WTC11 (cell line): ENCODE measurements around the gene ACAD8. TPM values are rescaled to one million over a fixed set of nuclear protein-coding genes. Genes with fewer than 3 reads are reported as not detected.

ENCODE experiments used
- ATAC-seq: fragments of 200-7000 bp; cut with Tn5 transposase; 2 replicates; pipeline ENCODE4 v1.10.0; 2021; ENCODE audit warnings: mild to moderate bottlenecking, moderate library complexity
- CTCF ChIA-PET: fragments of 300-600 bp; sonication (Branson Sonifier 250); formaldehyde crosslinking; loops from one replicate; lab custom pipeline; 2021; ENCODE audit warnings: antibody characterized with exemption; lab: Charles Lee
- POLR2A ChIA-PET: fragments of 350-600 bp; sonication (Branson Sonifier 250); formaldehyde crosslinking; loops from one replicate; lab custom pipeline; 2021; ENCODE audit warnings: antibody characterized with exemption; lab: Charles Lee
- DNase-seq: peaks from one replicate; pipeline ENCODE4 v3.0.0; 2021; ENCODE audit warnings: low spot score
- H3K27ac Mint-ChIP-seq: 2 replicates; pipeline ENCODE4 v1.8.0; 2021; ENCODE audit warnings: mixed read lengths
- H3K27me3 Mint-ChIP-seq: 2 replicates; pipeline ENCODE4 v1.8.0; 2021; ENCODE audit warnings: low read depth, mild to moderate bottlenecking, moderate library complexity, mixed read lengths
- H3K36me3 Mint-ChIP-seq: 2 replicates; pipeline ENCODE4 v1.8.0; 2021; ENCODE audit warnings: mixed read lengths
- H3K4me1 Mint-ChIP-seq: 2 replicates; pipeline ENCODE4 v1.8.0; 2022; ENCODE audit warnings: mixed read lengths
- H3K4me3 Mint-ChIP-seq: 2 replicates; pipeline ENCODE4 v1.8.0; 2021; ENCODE audit warnings: mild to moderate bottlenecking, moderate library complexity, mixed read lengths
- H3K9me3 Mint-ChIP-seq: 2 replicates; pipeline ENCODE4 v1.8.0; 2021; ENCODE audit warnings: mixed read lengths
- CBFB ChIP-seq: sonication (generic); formaldehyde crosslinking; IDR thresholded peaks from 2 replicates; pipeline ENCODE4 v1.8.1; 2022; ENCODE audit warnings: mild to moderate bottlenecking, low read depth, missing genetic modification reagents
- CREB1 ChIP-seq: sonication (generic); formaldehyde crosslinking; IDR thresholded peaks from 2 replicates; pipeline ENCODE4 v1.8.0; 2023; ENCODE audit warnings: mild to moderate bottlenecking, missing genetic modification reagents
- CREM ChIP-seq: sonication (generic); formaldehyde crosslinking; IDR thresholded peaks from 2 replicates; pipeline ENCODE4 v1.8.1; 2022; ENCODE audit warnings: mild to moderate bottlenecking, missing genetic modification reagents, moderate library complexity
- ESRRA ChIP-seq: sonication (generic); formaldehyde crosslinking; IDR thresholded peaks from 2 replicates; pipeline ENCODE4 v1.8.1; 2022; ENCODE audit warnings: mild to moderate bottlenecking, missing genetic modification reagents, borderline replicate concordance
- GABPB1 ChIP-seq: sonication (generic); formaldehyde crosslinking; IDR thresholded peaks from 2 replicates; pipeline ENCODE4 v1.8.1; 2023; ENCODE audit warnings: mild to moderate bottlenecking, missing genetic modification reagents
- HMGA2 ChIP-seq: fragments of 250-450 bp; sonication (Bioruptor Pico); IDR thresholded peaks from 2 replicates; pipeline ENCODE4 v1.4.0; 2021; ENCODE audit warnings: mild to moderate bottlenecking, moderate library complexity
- JAZF1 ChIP-seq: fragments of 250-450 bp; sonication (Bioruptor Pico); IDR thresholded peaks from 2 replicates; pipeline ENCODE4 v1.9.0; 2021; ENCODE audit warnings: moderate library complexity, mild to moderate bottlenecking, inconsistent platforms
- MXD4 ChIP-seq: fragments of 250-450 bp; sonication (Bioruptor Pico); IDR thresholded peaks from 2 replicates; pipeline ENCODE4 v1.8.0; 2021; ENCODE audit warnings: mild to moderate bottlenecking, moderate library complexity, borderline replicate concordance
- NFATC4 ChIP-seq: fragments of 250-450 bp; sonication (Bioruptor Pico); IDR thresholded peaks from 2 replicates; pipeline ENCODE4 v1.9.0; 2021; ENCODE audit warnings: mild to moderate bottlenecking
- NR1H2 ChIP-seq: sonication (generic); formaldehyde crosslinking; IDR thresholded peaks from 2 replicates; pipeline ENCODE4 v1.9.0; 2021; ENCODE audit warnings: mild to moderate bottlenecking, moderate library complexity, missing genetic modification reagents
- NR2C2 ChIP-seq: sonication (generic); formaldehyde crosslinking; IDR thresholded peaks from 2 replicates; pipeline ENCODE4 v1.8.0; 2022; ENCODE audit warnings: mild to moderate bottlenecking, missing genetic modification reagents
- NR3C1 ChIP-seq: sonication (generic); formaldehyde crosslinking; conservative IDR thresholded peaks from 2 replicates; pipeline ENCODE4 v1.8.1; 2023; ENCODE audit warnings: low read depth, mild to moderate bottlenecking, missing genetic modification reagents
- OVOL2 ChIP-seq: fragments of 250-450 bp; sonication (Bioruptor Pico); IDR thresholded peaks from 2 replicates; pipeline ENCODE4 v1.9.0; 2021; ENCODE audit warnings: mild to moderate bottlenecking, borderline replicate concordance
- SOX15 ChIP-seq: fragments of 250-450 bp; sonication (Bioruptor Pico); IDR thresholded peaks from 2 replicates; pipeline ENCODE4 v1.9.0; 2021; ENCODE audit warnings: mild to moderate bottlenecking
- ZNF138 ChIP-seq: sonication (generic); formaldehyde crosslinking; conservative IDR thresholded peaks from 2 replicates; pipeline ENCODE4 v1.8.1; 2022; ENCODE audit warnings: mild to moderate bottlenecking, moderate library complexity, missing genetic modification reagents
- ZNF416 ChIP-seq: fragments of 250-450 bp; sonication (Bioruptor Pico); IDR thresholded peaks from 2 replicates; pipeline ENCODE4 v1.9.0; 2021; ENCODE audit warnings: mild to moderate bottlenecking, inconsistent platforms
- ZNF423 ChIP-seq: fragments of 250-450 bp; sonication (Bioruptor Pico); IDR thresholded peaks from 2 replicates; pipeline ENCODE4 v2.1.2; 2022; ENCODE audit warnings: mild to moderate bottlenecking, moderate library complexity
- total RNA-seq: library from RNA; stranded (reverse); gene quantifications from 3 replicates; pipeline ENCODE4 v1.2.3, GENCODE V29; 2021
- TF ChIP-seq, protein P1 (sequence below): fragments of 250-450 bp; sonication (Bioruptor Pico); IDR thresholded peaks from 2 replicates; pipeline ENCODE4 v1.9.0; 2021; ENCODE audit warnings: mild to moderate bottlenecking
- TF ChIP-seq, protein P2 (sequence below): fragments of 250-450 bp; sonication (Bioruptor Pico); conservative IDR thresholded peaks from 2 replicates; pipeline ENCODE4 v1.9.0; 2021; ENCODE audit warnings: mild to moderate bottlenecking
- TF ChIP-seq, protein P3 (sequence below): sonication (generic); formaldehyde crosslinking; IDR thresholded peaks from 2 replicates; pipeline ENCODE4 v1.8.0; 2022; ENCODE audit warnings: mild to moderate bottlenecking, missing genetic modification reagents
- TF ChIP-seq, protein P4 (sequence below): sonication (generic); formaldehyde crosslinking; IDR thresholded peaks from 2 replicates; pipeline ENCODE4 v1.8.1; 2022; ENCODE audit warnings: mild to moderate bottlenecking, moderate library complexity, missing genetic modification reagents
- TF ChIP-seq, protein P5 (sequence below): fragments of 250-450 bp; sonication (Bioruptor Pico); IDR thresholded peaks from 2 replicates; pipeline ENCODE4 v1.9.0; 2021; ENCODE audit warnings: mild to moderate bottlenecking

The ACAD8 gene
- total RNA-seq, 1 experiment from 2014 or later: 55.2 TPM

DNA sequence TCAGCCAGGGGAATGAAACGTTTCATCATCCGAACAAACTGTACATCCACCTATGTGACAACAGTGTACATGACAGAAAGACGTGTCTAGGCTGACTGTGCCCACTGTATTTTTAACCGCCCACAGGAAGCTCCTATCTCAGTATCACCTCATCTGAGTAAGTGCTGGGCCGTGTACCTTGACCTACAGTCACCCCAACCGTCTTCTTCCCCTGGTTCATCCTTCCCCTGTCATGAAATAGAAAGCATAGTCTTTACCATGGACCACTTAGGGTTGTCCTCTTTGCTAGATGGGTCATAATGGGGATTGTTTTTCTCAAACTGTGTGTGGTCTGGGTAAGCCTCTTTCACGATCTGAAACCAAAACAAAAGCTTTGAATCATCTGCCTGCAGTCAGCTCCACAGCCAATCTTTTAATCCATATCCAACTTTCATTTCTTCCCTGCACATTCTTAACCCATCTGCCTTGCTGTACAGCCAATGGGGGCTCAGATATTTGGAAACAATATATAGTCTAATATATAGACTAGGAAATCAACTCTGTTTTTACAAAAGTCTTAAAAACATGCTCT is 4.4 kb upstream of the ACAD8 start:
- Mint-ChIP-seq H3K27ac (no peak overlapping the region), H3K4me3 (no peak overlapping the region), H3K36me3 (peaks cover 36% of the 10 kb centered on the region), H3K9me3 (no peaks in the 10 kb centered on the region), H3K4me1 (peaks cover 12% of the 10 kb centered on the region), H3K27me3 (no peaks in the 10 kb centered on the region)
- ChIA-PET POLR2A (no interaction called here), CTCF (interaction anchor here (1.0 kb wide), 1 partner anchor 13 kb away, joined by 3 read pairs; no protein-coding TSS in a partner anchor)
- no peak for ATAC-seq
- DNase-seq: no peak
- TF ChIP-seq, protein P1, sequence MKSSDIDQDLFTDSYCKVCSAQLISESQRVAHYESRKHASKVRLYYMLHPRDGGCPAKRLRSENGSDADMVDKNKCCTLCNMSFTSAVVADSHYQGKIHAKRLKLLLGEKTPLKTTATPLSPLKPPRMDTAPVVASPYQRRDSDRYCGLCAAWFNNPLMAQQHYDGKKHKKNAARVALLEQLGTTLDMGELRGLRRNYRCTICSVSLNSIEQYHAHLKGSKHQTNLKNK (CRISPR knock-in tag): no peak
- TF ChIP-seq CBFB (CRISPR knock-in tag): no peak
- TF ChIP-seq, protein P2, sequence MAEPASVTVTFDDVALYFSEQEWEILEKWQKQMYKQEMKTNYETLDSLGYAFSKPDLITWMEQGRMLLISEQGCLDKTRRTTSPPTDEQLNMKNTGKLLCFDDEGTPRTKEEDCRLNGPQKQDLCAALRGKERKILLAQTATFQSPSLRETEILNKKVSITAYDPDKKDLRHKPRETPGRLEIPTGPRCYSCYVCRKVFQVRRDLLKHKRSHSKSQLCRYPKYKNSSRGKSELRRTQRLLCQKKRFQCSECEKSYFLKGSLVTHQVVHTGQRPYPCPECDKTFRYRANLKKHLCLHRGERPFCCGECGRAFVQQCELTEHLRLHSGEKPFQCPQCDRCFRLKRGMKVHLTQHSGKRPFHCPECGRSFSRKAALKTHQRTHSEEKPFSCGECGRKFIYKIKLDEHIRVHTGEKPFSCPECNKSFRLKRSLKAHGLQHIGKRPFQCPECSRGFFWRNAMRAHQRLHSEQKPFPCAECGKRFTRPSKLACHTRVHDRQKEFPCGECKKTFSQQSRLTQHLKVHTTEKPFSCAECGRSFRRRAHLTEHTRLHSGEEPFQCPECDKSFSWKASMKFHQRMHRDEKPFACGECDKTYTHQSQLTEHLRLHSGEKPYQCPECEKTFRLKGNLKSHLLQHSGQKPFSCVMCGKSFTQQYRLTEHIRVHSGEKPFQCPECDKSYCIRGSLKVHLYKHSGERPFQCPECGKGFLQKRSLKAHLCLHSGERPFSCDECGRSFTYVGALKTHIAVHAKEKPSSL (CRISPR knock-in tag): no peak
- no peak for TF ChIP-seq CREM (CRISPR knock-in tag)
- no peak for TF ChIP-seq OVOL2 (CRISPR knock-in tag)
- no peak for TF ChIP-seq NR3C1 (CRISPR knock-in tag)
- TF ChIP-seq ESRRA (CRISPR knock-in tag): no peak
- TF ChIP-seq NR1H2: no peak
- no peak for TF ChIP-seq NR2C2 (CRISPR knock-in tag)
- no peak for TF ChIP-seq ZNF138
- TF ChIP-seq JAZF1: no peak
- no peak for TF ChIP-seq GABPB1 (CRISPR knock-in tag)
- TF ChIP-seq, protein P3, sequence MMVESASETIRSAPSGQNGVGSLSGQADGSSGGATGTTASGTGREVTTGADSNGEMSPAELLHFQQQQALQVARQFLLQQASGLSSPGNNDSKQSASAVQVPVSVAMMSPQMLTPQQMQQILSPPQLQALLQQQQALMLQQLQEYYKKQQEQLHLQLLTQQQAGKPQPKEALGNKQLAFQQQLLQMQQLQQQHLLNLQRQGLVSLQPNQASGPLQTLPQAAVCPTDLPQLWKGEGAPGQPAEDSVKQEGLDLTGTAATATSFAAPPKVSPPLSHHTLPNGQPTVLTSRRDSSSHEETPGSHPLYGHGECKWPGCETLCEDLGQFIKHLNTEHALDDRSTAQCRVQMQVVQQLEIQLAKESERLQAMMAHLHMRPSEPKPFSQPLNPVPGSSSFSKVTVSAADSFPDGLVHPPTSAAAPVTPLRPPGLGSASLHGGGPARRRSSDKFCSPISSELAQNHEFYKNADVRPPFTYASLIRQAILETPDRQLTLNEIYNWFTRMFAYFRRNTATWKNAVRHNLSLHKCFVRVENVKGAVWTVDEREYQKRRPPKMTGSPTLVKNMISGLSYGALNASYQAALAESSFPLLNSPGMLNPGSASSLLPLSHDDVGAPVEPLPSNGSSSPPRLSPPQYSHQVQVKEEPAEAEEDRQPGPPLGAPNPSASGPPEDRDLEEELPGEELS: no peak
- TF ChIP-seq ZNF423 (CRISPR knock-in tag): no peak
- TF ChIP-seq, protein P4, sequence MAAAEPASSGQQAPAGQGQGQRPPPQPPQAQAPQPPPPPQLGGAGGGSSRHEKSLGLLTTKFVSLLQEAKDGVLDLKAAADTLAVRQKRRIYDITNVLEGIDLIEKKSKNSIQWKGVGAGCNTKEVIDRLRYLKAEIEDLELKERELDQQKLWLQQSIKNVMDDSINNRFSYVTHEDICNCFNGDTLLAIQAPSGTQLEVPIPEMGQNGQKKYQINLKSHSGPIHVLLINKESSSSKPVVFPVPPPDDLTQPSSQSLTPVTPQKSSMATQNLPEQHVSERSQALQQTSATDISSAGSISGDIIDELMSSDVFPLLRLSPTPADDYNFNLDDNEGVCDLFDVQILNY (CRISPR knock-in tag): no peak
- TF ChIP-seq, protein P5, sequence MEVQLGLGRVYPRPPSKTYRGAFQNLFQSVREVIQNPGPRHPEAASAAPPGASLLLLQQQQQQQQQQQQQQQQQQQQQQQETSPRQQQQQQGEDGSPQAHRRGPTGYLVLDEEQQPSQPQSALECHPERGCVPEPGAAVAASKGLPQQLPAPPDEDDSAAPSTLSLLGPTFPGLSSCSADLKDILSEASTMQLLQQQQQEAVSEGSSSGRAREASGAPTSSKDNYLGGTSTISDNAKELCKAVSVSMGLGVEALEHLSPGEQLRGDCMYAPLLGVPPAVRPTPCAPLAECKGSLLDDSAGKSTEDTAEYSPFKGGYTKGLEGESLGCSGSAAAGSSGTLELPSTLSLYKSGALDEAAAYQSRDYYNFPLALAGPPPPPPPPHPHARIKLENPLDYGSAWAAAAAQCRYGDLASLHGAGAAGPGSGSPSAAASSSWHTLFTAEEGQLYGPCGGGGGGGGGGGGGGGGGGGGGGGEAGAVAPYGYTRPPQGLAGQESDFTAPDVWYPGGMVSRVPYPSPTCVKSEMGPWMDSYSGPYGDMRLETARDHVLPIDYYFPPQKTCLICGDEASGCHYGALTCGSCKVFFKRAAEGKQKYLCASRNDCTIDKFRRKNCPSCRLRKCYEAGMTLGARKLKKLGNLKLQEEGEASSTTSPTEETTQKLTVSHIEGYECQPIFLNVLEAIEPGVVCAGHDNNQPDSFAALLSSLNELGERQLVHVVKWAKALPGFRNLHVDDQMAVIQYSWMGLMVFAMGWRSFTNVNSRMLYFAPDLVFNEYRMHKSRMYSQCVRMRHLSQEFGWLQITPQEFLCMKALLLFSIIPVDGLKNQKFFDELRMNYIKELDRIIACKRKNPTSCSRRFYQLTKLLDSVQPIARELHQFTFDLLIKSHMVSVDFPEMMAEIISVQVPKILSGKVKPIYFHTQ (CRISPR knock-in tag): no peak
- TF ChIP-seq CREB1 (CRISPR knock-in tag): no peak
- no peak for TF ChIP-seq ZNF416

DNA sequence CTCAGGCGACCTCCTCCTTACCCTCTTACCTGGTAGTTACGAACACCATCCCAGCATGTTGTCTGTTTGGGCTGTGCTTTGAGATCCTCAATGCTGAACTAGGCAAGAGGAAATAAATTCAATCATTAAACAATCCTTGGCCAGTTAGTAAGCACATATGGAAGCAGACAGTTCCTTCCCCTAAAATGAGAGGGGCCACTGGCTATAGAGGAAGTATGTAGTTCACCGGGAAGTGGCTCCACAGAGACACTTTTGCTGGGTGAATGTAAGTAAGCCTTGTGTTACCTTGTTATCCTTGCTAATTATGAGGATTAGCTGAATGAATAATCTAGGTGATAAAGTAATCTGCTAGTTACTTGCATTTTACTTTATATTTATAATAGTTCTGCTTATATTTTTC is 3.1 kb upstream of the ACAD8 start:
- no peak overlapping the region for H3K4me3 Mint-ChIP-seq
- H3K4me1 Mint-ChIP-seq: peaks cover 24% of the 10 kb centered on the region
- ATAC-seq (no peak), DNase-seq (no peak)
- peaks cover 32% of the 10 kb centered on the region for H3K36me3 Mint-ChIP-seq
- H3K27me3 Mint-ChIP-seq: no peaks in the 10 kb centered on the region
- ChIA-PET CTCF (no interaction called here), POLR2A (no interaction called here)
- no peak overlapping the region for H3K27ac Mint-ChIP-seq
- no peaks in the 10 kb centered on the region for H3K9me3 Mint-ChIP-seq
- TF ChIP-seq, protein P2 (CRISPR knock-in tag): no peak
- TF ChIP-seq SOX15 (CRISPR knock-in tag) (no peak), HMGA2 (no peak), MXD4 (CRISPR knock-in tag) (no peak), NFATC4 (no peak)
- TF ChIP-seq, protein P3: no peak
